Stimulated activated CD4-positive, alpha-beta T cell treated with anti-CD3 and anti-CD28 coated beads, TNF-alpha, amount 100 ng/mL, for 48 hours (primary cell): ENCODE data around the gene PDE6B.
"Not testable (repeated sequence)": the region's sequence is repeated elsewhere in the genome, so short reads cannot be mapped to it uniquely, and the experiment has no call there.

Experiments
- DNase-seq, 3 donors: peaks; one replicate each; pipeline ENCODE4 v3.0.0-alpha.2; 2020; ENCODE audit warnings: low read depth in 3 of 3

Gene PDE6B

DNA sequence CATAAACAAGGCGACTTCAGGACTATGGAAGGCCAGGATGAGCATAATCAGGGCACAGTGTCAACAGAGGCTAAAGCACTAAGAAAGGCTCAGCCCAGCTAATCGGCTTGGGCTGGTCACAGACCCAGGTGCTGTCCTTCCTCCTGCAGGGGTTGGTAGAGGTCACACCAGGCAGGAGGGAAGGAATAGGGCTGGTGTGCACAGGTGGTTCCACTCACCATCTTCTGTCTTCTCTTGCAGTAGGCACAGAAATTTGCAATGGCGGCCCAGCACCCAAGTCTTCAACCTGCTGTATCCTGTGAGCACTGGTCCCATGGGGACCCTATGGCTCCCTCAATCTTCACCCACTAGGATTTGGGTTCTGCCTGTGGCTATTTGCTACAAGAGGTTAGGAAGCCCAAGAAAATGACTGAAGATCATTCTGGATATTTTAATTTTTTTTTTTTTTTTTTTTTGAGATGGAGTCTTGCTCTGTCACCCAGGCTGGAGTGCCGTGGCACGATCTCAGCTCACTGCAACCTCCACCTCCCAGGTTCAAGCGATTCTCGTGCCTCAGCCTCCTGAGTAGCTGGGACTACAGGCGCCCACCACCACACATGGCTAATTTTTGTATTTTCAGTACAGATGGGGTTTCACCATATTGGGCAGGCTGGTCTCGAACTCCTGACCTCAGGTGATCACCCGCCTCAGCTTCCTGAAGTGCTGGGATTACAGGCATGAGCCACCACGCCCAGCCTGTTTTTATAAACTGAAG is 44.6 kb downstream of the PDE6B start:
- not testable (repeated sequence) for DNase-seq

DNA sequence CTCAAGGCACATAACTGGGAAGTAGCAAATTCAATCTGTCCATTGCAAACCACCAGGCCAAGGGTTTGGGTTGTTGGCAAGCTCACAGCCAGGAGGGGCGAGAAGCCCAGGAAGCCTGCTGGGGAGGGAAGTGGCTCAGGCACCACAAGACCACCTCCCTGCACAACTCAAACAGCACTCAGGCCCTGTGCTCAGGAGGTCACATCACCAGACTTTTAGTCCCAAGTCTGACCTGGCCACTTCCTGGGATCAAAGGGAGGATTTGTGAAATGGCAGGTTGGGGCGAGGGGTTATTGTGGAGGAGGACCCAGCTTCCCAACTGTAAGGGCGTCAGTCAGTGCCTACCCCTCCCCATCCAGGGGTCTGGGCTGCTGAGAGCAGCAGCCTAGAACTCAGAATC is 46.4 kb downstream of the PDE6B start:
- no peak for DNase-seq

DNA sequence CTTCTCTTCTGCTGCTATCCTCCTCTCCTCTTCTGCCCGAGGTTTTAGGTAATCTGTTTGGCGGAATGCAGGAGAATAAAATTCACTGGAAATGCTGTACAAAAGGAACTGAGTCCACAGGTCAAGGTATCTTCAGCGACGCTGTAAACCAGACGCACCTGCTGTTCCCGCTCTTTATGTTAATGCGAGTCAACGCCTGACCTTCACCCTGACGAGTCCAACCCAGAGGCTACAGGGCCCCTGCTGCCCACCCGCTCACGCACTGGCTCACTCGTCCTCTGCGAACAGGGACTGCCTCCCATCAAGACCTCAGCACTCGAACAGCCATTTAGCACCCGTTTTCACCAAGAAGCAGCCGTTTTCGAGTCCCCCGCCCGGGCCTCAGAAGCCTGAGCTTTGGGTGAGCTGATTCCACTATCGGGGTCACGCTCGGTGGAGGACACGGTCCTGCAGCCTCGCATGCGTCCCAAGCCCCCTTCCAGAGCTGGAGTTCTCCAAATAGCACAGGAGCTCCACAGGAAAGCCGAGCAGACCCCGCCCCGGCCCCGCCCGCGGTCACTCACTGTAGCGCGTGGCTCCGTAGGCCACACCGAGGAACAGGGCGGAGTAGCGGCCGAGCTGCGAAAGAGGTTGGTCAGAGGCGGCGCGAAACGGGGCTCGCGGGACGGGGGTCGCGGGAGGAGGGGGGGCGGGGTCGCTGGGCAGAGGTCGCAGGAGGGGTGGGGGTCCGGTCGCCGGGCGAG is 48.1 kb downstream of the PDE6B start:
- DNase-seq: no peak

DNA sequence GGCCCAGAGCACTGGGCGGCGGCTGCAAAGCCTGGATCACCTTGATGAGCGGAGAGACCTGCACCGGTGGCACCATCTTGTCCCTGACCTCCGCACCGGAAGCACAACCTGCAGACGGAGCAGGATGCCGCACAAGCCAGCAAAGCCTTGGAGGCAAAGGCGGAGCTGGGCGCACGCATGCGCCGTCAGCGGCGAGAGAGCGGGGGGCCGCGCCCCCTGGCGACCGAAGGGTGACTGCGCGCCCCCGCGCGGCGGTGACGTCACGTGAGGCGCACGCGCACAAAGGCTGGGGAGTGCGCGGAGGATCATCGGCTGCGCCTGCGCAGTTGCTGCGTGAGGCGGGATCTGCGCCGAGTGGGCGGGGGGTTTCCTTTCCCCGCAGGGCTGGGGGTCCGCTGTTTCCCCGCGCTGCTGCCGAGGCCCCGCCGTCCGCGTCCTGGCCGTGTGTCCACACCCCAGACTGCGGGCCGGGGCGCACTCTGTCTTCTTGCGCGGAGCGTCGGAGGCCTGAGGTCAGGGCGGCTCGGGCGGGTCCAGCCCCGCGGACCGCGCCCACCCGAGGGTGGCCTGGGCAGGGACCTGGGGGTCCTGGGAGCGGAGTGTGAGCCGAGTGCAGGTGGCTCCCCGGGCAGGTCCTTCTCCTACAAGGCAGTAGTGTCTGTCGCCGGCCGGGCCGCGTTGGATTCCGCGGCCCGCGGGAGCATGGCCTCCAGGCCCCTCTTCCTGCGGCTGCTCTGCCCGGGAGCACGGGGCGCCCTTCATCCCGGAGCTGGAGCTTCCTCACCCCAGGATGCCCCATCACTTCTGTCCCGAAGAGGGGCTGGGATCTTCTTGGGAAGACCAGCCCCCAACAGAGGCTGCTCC is 49.0 kb downstream of the PDE6B start, which contains the start of the genes ATP5ME and MYL5:
TSS of gene ATP5ME (minus strand) at position 105 of the 864 bp plus-strand sequence. CDS start at position 76, 29 bp downstream.
TSS of gene MYL5 (plus strand) at position 371 of the 864 bp plus-strand sequence. CDS start 3,485 bp downstream, outside the sequence.
- DNase-seq: peak; percentile 91 to 96 (median 94)

DNA sequence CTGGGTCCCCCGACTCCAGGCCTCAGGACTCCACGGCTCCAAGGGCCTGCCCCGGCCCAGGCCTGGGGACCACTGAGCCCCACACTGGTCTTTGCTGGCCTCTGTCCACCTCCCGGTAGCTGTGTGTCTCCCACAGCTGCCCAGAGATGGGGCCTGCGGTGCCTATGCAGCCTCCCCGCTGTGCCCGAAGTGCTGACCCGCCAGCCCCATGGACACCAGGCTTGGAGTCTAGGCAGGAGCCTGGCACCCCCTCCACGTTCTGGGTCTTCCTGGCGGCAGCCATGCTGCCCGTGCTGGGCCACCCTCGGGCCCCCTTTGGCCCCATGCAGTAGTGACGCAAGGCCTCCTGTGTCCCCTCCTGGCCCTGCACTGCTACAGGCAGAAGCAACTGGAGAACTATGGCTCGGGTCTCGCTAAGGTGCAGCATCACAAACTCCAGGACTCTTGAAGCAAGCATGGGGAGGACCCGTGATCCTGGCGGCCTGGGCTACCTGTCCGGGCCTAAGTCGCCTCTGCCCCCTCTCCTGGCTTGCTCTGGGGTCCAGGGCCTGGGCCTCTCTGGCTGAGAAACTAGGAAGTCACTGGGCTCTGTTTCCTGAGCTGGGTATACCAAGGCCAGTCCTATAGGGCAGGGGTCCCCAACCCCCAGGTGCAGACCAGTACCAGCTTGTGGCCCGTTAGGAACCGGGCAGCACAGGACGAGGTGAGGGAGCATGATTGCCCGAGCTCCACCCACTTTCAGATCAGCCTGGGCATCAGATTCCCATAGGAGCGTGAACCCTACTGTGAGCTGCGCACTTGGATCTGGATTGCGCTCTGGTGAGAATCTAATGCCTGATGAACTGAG is 49.9 kb downstream of the PDE6B start:
- no peak for DNase-seq

DNA sequence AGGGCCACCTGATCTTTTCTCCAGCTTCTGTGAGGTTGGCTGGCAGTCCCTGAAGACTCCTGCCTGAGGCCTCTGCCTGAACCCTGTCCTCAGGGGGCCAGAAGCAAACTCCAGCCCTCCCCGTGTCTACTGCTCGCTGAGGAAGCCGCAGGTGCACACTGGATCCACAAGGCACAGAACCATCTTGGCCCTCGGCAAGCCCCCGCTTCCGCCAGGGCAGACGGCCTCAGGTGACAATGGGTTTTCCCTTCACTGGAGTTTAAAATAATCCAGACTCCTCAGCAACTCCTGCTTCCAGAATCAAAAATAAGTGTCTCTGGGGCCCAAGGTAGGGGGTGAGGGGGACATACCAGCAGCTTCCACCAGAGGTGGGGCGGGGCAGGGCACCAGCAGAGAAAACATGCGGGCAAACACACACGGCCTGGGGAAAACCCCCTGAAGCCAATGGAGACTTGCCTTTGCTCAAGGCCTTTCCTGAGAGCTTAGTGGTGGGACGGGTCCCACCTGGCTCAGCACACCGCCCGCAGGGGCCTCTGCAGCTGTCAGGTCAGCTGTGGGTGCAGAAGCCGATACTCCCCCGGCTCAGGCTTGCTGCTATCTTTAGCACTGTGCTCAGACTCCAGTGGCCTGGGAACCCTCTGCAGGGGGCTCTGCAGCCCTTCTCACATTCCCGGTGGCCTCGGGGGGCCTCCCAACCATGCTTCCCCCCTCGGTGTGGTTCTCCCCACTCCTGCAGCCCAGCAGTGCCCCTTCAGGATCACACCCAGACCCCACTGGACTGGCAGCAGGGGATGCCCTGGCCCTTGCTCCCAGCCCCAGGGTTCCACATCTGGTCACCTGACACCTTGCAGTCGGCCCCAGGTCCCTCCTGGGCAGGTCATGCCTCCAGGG is 50.9 kb downstream of the PDE6B start:
- DNase-seq: no peak

DNA sequence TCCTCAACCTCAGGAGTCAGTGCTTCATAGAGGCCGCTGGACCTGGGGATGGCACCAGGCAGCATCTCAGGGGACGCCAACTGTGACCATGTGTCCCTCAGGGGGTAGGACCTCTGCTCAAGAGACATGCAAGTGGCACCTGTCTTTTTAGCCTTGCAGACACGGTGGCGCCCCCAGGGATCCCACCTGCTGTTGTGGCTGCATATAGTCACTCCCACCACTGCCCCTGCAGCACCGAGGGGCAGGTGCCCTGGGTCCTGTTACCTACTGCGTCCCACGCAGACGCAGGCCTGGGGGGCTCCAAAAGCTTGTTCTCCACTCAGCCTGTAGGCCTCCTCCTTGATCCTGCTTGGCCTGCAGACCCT is 51.5 kb downstream of the PDE6B start:
- no peak for DNase-seq

DNA sequence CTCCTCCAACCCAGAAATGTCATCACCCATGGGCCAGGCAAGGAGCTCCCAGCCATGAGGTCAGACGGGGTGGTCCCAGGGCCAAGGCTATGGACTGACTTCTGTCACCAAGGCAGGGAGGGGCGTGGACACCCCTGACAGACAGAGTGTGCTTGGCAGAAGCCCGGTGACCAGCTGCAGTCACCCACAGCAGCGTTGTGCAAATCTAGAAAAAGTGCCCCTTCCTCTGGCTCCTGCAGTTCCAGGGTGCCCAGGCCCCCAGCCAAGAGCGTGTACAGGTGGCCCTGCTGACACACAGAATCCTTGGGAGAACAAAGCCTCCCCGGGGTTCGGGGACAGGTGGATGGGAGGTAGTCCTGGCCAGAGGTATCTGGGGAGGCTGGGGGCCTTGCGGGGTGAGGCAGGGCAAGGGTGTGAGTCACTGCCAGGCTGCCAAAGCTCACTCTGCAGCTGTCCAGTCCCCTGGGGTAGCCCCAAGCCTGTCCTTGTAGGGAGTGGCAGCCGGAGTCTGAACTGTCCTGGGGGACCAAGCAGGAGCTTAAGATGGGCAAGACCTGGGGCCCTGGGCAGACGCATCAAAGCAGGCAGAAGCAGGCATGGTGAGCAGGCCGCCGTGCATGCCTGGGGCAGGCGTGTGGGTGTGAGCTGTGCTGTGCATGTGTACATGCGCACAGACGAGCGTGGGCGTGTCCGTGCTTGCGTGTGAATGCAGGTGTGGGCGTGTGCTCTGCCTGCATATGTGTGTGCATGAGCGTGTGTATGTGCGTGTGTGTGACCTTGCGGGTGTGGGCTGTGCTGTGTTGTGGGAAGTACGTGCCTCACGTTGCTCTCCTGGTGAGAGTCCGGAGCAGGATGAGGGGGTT is 52.3 kb downstream of the PDE6B start:
- DNase-seq: no peak

DNA sequence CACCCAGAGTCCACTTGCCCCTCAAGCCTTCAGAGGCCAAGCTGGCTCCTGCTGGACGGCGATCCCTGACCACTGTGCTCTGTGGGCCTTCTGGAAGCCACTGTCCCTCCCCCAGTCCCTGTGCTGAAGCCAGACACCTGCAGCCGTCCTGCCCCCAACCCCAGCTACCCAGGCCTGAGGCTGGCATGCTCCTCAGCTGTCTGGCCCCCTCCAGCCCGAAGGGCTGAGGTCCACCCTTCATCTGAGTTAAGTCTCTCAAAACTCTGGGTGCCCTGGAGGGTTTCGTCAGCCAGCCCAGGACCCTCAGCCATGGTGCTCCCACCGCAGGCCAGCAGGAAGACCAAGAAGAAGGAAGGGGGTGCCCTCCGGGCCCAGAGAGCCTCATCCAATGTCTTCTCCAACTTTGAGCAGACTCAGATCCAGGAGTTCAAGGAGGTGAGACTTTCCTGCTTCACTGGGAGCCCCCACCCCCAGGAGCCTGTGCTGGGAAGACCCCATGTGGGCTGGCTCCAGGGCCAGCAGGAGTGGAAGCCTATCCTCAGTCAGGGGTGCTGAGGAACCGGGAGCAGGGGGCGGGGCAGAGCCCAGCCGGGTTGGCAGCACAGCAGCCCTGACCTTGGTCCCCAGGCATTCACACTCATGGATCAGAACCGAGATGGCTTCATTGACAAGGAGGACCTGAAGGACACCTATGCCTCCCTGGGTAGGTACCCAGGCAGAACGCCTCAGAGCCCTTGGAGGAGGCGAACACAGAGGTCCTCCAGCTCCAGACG is 53.1 kb downstream of the PDE6B start:
- DNase-seq: no peak

DNA sequence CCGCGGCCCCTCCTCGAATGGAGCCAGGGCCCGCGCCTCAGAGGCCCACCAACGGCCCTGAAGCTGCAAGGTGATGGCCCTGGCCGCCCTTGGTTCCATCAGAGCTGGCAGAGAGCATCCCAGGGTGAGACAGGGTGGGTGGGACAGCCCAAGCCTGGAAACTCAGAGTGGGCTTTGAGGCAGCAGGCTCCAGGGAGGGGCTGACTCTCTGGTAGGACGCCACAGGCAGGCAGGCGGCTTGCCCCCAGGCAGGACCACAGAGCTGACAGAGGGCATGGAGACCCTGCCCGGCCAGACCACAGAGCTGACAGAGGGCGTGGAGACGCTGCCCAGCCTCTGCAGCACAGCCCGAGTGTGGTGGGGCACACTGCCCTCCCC is 53.7 kb downstream of the PDE6B start:
- no peak for DNase-seq

DNA sequence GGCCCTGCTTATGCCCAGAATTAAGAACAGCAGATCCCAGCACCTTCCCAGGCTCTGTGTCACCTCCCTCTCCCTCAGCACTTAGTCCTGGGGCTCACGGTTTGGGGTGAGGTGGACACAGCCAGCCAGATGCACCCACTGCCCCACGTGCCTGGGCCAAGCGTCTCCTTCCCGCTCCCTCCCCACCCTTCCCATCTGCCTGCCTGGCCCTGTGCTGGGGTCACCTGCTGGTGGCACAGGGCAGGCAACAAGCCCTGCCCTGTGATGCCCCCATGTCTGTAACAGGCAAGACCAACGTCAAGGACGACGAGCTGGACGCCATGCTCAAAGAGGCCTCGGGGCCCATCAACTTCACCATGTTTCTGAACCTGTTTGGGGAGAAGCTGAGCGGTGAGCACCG is 54.3 kb downstream of the PDE6B start:
- no peak for DNase-seq

DNA sequence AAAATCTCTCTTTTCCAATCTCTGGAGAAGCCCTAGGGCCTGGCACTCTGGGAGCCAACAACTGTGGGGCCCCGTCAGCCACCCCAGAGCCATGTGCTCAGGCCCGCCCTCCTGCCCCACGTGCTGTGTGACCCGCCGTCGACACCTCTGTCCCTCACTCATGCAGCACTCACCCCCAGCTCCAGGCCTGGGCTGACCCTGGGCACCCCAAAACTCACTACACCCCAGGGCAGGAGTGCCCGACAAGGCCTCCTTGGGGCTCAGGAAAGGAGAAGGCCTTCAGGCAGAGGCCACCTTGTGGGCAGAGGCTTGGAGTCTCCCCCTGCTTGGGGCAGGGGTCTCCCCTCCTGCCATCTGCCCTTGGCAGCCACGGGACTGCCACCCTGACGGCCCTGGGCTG is 54.7 kb downstream of the PDE6B start:
- DNase-seq: no peak

DNA sequence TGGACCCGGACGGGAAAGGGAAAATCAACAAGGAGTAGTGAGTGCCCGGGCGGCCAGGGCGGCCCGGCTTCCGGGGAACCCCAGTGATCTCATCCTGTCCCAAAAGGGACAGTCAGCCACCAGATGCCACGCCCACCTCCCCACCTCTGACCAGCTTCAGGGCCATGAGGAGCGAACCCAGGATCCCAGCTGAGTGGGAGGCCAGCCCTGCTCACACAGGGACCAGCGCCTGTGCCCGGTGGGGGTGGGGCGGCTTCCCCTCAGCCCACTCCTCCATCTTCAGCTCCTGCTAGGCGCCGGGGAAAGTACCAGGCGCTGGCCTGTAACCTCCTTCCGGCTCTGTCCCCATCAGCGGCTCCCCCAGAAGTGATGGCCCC is 55.2 kb downstream of the PDE6B start:
- peak in 1 of 3 donors; percentile 26 for DNase-seq

DNA sequence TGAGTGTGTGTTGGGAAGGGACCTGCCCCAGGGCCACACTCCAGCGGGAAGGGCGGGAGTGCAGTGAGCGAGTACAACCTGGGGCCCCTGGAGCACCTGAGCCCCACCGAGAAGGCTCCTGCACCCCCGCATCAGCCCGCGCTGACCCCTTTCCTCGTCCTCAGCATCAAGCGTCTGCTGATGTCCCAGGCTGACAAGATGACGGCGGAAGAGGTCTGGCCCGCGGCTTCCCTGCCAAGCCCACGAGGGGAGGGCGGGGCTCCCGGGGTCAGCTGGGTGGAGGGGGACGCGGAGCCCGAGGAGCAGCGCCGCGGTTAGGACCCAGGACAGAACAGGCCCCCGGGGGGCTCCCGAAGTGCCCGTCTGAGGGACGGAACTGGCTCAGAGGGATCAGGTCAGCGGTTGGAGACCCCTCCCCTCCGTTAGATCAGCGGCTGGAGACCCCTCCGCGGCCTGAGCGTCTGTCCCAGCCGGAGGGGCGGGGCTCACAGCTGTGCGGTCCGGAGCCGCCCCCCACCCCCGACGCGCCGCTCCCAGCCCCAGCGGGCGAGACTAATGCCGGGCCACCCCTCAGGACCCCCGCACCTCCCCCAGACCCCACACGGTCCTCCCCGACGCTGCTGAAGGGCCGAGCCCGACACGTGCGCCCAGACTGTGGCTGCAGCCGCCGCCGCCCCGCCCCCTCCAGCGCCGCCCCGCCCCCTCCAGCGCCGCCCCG is 55.7 kb downstream of the PDE6B start:
- peak in 1 of 3 donors; percentile 53 for DNase-seq

DNA sequence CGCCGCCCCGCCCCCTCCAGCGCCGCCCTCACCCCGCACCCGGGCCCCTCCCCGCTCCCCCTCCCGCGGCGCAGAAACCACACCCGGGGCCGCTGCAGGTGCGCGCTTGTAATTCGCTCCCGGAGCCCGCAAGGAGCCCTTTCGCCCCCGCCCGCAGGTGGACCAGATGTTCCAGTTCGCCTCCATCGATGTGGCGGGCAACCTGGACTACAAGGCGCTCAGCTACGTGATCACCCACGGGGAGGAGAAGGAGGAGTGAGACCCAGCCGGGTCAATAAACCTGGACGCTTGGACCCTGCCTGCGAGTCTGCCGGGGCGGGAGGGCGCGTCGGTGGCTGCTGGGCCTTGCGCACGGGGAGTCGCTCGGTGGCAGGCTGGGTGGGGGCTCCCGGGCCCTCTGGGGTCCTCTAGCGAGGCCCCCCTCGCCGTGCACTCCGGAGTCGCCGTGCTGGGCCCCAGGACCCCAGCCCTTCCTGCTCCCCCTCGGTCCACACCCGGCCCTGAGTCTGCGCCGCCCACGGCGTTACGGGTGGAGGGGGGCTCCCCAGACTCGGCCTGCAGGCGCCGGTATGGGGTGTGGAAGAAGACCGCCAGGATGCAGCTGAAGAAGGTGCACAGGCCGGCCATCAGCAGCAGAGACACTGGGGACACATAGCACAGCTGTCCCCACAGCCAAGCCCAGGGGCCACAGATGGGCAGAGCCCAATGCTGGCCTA is 56.5 kb downstream of the PDE6B start:
- DNase-seq: no peak

DNA sequence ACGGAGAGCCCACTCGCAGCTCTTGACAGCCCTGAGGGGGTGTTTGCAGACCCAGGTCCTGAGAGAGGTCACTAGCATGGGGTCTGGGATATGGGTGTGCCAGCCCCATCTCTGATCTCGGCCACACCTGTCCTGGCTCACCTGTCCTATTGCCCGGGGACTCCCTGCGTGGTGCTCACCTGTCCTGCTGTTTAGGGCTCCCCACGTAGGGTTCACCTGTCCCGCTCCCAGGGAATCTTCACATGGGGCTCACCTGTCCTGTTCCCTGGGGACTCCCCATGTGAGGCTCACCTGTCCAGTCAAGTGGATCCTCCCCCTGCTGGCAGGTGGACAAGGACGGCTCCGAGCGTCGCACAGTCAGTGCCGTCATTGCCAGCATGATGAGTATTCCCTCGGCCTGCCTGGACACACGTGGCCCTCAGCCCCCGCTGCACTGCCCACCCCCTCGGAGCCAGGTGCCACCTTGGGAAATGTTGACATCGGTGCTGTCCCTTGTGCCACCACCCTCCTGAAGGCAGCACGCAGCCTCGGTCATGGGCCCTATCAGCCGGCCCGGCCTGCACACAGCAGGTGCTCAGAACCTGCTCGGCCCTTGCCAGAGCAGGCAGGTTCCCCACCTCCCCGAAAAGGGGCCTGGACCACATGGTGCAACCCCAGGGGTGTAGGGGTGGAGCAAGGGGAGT is 57.3 kb downstream of the PDE6B start:
- no peak for DNase-seq
